ENCODE results near the gene SLC31A1.
"Not testable (repeated sequence)": the region's sequence is repeated elsewhere in the genome, so short reads cannot be mapped to it uniquely, and the experiment has no call there.

Gene SLC31A1

GRCh38 chr9:113267911-113268566, 46.7 kb downstream of the SLC31A1 start:
- no peak for DNase-seq

GRCh38 chr9:113269355-113269754, 48.0 kb downstream of the SLC31A1 start:
- no peak for DNase-seq

- DNase-seq = no peak
These were observed 48.5 kb downstream of the SLC31A1 start for GRCh38 chr9:113269871-113270270.

GRCh38 chr9:113274474-113275156, 53.3 kb downstream of the SLC31A1 start:
- no peak for DNase-seq

GRCh38 chr9:113275157-113276131, 54.1 kb downstream of the SLC31A1 start, which contains the start of the genes CDC26 and PRPF4:
Gene CDC26, minus strand, starts transcription at chr9:113275572. Its CDS starts 3,065 bp downstream, at chr9:113272507.
Gene PRPF4, plus strand, starts transcription at chr9:113275658. Its CDS starts 86 bp downstream, at chr9:113275744.
- DNase-seq = peak; percentile 96

GRCh38 chr9:113278840-113279239, 57.5 kb downstream of the SLC31A1 start:
- DNase-seq = no peak

GRCh38 chr9:113281356-113281755, 60.0 kb downstream of the SLC31A1 start:
- no peak for DNase-seq

- no peak for DNase-seq
These were observed 67.7 kb downstream of the SLC31A1 start for GRCh38 chr9:113289091-113289490.

GRCh38 chr9:113290052-113290607, 68.8 kb downstream of the SLC31A1 start:
- no peak for DNase-seq

- no peak for DNase-seq
These were observed 72.0 kb downstream of the SLC31A1 start for GRCh38 chr9:113293285-113293878.

- not testable (repeated sequence) for DNase-seq
These were observed 74.9 kb downstream of the SLC31A1 start for GRCh38 chr9:113296247-113296646.

- no peak for DNase-seq
These were observed 75.6 kb downstream of the SLC31A1 start for GRCh38 chr9:113296796-113297558.

GRCh38 chr9:113298311-113298710, 77.0 kb downstream of the SLC31A1 start:
- no peak for DNase-seq

- DNase-seq = no peak
These were observed 77.8 kb downstream of the SLC31A1 start for GRCh38 chr9:113298924-113299770.

- no peak for DNase-seq
These were observed 78.5 kb downstream of the SLC31A1 start for GRCh38 chr9:113299800-113300292.

GRCh38 chr9:113301548-113301947, 80.2 kb downstream of the SLC31A1 start:
- DNase-seq = no peak

GRCh38 chr9:113302792-113303418, 81.6 kb downstream of the SLC31A1 start, which contains the start of gene RNF183:
Gene RNF183, minus strand, starts transcription at chr9:113303376. Its CDS starts 5,192 bp downstream, at chr9:113298184.
- DNase-seq = no peak

GRCh38 chr9:113306566-113306965, 85.2 kb downstream of the SLC31A1 start:
- no peak for DNase-seq

- no peak for DNase-seq
These were observed 86.1 kb downstream of the SLC31A1 start for GRCh38 chr9:113307396-113307975.
